ENCODE results near the gene ANKRD28.
"Not testable (repeated sequence)": the region's sequence is repeated elsewhere in the genome, so short reads cannot be mapped to it uniquely, and the experiment has no call there.

The ANKRD28 gene

GRCh38 chr3:15771444-15771843 is 26.3 kb downstream of the ANKRD28 start:
- no peak for DNase-seq (ENCODE audit: low spot score)

- DNase-seq (ENCODE audit: low spot score), result no peak
Observed at GRCh38 chr3:15769256-15769915, 28.4 kb downstream of the ANKRD28 start.

- peak; percentile 18 for DNase-seq (ENCODE audit: low spot score)
Observed at GRCh38 chr3:15768421-15769255, 29.1 kb downstream of the ANKRD28 start.

- no peak for DNase-seq (ENCODE audit: low spot score)
Observed at GRCh38 chr3:15766406-15766805, 31.4 kb downstream of the ANKRD28 start.

DNA sequence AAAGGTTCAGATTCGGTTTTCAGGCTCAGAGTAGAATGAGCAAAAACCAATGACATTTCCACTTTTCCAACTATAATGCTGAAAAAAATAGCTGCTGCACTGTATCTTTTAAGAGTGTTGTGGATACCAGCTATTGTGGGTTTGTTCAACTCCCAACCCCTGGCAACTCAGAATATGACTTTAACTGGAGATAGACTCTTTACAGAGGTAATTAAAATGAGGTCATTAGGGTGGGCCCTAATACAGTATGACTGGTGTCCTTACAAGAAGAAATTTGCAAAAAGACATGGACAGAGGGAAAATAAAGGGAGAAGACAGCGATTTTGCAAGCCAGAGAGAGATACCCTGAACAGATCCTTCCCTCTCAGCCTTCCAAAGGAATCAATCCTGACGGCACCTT is 39.5 kb downstream of the ANKRD28 start:
- DNase-seq (ENCODE audit: low spot score), result no peak

- DNase-seq (ENCODE audit: low spot score), result no peak
Observed at GRCh38 chr3:15757824-15758223, 40.0 kb downstream of the ANKRD28 start.

GRCh38 chr3:15756505-15756904 is 41.3 kb downstream of the ANKRD28 start:
- no peak for DNase-seq (ENCODE audit: low spot score)

DNA sequence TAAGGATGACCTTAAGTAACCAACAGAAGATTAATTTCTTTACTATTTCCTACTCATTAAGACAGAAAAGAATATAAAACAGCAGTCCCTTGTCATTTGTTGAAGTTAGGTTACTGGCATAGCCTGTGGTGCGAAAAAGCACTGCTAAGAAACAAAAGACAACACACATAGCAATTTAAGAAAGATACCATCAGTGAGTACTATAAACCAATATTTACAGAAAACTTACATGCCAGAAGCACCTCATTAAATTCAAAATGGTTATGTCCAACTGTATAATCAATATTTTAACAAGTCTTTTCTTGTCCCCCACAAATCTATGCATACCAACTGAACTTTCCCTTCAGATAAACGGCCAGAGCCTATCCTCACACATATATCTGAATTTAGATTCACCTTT is 42.0 kb downstream of the ANKRD28 start:
- DNase-seq (ENCODE audit: low spot score), result no peak

DNA sequence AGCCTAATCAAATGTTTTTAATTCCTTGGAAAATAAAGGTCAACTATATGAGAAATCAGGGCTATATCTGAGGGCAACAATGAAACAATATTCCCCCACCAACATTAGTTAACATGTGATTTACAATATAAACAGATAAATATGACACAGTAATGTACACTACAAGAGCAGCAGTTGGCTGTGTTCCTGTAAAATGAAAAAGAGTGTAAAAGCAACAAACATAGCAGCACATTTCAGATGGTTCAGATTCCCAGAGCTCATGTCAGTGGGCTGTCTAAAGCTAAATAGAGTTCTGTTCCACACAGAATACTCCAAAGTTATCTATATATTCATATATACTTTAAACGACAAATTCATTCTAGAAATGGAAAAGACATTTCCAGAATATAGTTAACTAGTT is 42.6 kb downstream of the ANKRD28 start:
- no peak for DNase-seq (ENCODE audit: low spot score)

DNA sequence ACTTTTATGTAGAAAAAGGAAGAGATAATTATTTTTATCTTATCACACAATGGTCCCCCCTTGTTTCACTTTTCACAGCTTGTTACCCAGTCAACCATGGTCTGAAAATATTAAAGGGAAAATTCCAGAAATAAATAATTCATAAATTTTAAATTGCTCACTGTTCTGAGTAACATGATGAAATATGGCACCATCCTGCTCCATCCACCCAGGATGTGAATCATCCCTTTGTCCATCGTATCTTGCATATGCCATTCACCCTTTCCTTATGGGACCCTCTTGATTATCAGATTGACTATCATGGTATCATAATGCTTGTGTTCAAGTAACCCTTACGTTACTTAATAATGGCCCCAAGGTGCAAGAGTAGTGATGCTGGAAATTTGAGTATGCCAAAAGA is 43.7 kb downstream of the ANKRD28 start:
- no peak for DNase-seq (ENCODE audit: low spot score)

DNA sequence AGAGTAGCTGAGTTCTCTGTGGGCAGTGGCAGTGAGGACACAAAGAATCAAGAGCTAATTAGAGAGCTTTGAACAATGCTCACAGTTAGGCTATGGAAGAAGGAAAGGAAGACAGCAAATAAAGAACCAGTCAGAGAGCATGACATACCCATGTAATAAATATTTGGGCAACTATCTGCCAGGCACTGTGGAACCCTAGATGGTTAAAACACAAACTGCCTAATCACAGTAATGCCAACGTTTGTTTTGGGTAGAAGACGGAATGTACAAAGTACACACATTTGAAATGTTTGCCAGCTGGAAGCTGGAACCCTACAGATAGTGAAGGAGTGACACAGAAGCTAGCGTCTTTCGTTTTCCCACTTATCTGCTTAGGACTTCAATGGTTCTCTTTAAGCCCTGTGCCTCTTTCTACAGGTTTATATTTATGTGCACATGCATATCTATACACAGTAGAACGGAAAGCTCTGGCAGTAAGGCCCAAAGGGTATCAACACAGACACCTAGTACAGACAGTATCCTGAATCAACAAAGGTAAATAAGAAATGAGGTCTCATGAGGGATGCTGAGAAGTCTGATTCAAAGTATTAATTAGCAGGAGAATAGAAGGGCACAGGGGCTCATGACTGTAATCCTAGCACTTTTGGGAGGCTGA is 44.6 kb downstream of the ANKRD28 start:
- no peak for DNase-seq (ENCODE audit: low spot score)

- DNase-seq (ENCODE audit: low spot score), result no peak
Observed at GRCh38 chr3:15750879-15751278, 46.9 kb downstream of the ANKRD28 start.

DNA sequence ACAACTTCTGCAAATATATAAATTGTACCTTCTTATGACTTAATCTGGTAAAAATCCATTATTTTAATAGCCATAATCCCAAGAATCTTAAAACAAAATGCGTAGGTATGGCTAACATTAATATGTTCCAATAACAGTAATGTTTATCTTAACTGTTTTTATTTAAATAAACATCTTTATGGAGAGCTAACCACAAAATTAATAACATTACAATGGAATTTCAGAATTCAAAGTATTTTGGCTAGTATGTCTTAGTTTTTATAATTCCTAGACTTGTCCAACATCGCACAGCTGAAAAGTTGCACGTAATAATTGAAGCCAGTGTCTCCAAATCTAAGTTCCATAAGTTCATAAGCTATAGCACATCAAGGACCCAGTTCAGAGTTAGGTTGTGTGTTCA is 47.6 kb downstream of the ANKRD28 start:
- no peak for DNase-seq (ENCODE audit: low spot score)

DNA sequence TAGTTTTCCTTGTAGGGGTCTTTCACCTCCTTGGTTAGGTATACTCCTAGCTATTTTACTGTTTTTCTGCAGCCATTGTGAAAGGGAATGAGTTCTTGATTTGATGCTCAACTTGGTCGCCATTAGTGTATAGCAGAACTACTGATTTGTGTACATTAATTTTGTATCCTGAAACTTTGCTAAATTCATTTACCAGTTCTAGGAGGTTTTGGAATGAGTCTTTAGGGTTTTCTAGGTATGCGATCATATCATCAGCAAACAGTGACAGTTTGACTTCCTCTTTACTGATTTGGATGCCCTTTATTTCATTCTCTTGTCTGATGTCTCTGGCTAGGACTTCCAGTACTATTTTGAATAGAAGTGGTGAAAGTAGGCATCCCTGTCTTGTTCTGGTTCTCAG is 51.9 kb downstream of the ANKRD28 start:
- DNase-seq (ENCODE audit: low spot score), result not testable (repeated sequence)

- no peak for DNase-seq (ENCODE audit: low spot score)
Observed at GRCh38 chr3:15744176-15744575, 53.6 kb downstream of the ANKRD28 start.

DNA sequence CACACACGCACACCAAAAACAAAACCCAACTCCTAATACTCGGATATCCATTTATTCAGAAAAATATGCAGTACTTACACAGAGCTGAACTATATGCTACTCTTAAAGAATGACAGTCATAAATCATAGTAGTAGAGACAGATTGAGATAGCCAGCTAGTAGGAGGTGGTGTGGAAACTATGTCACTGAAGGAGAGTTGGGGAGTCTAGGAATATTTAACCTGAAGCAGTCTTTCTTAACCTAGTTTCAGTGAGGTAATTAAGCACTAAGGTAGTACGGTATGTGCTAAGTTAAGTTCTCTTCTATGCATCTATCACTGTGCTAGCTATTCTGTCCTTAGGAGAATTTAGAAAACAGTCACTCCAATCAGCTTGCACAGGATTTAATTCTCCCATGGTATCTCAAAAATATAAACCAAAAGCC is 54.2 kb downstream of the ANKRD28 start:
- no peak for DNase-seq (ENCODE audit: low spot score)

GRCh38 chr3:15742236-15742635 is 55.5 kb downstream of the ANKRD28 start:
- not testable (repeated sequence) for DNase-seq (ENCODE audit: low spot score)

- DNase-seq (ENCODE audit: low spot score), result not testable (repeated sequence)
Observed at GRCh38 chr3:15738616-15739005, 59.2 kb downstream of the ANKRD28 start.

- peak; percentile 5 for DNase-seq (ENCODE audit: low spot score)
Observed at GRCh38 chr3:15731024-15731423, 66.8 kb downstream of the ANKRD28 start.

DNA sequence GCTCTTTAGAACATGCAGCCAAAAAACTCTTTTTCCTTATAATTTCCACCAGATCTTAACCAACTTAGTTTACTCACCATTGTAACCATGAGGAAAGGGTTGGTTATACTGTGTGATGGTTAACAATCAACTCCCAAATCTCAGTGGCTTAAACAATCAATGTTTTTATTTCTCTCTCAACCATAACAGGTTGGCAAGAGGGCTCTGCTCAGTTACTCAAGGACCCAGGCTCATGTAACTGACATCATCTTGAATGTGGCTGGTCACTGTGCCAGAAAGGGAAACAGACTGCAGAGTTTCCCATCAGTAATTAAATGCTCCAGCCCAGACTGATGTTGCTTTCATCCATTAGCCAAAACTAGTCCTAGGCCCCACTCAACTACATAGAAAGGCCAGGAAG is 69.0 kb downstream of the ANKRD28 start:
- DNase-seq (ENCODE audit: low spot score), result no peak

DNA sequence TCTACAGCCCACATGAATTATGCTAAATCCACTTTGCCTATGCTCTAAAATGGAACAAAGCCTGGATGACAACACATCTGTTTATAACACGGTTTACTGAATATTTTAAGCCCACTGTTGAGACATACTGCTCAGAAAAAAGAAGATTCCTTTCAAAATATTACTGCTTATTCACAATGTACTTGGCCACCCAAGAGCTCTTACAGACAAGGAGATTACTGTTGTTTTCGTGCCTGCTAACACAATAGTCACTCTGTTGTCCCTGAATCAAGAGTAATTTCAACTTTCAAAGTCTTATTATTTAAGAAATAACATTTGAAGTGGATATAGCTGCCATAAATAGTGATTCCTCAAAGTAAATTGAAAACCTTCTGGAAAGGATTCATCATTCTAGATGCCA is 70.9 kb downstream of the ANKRD28 start:
- DNase-seq (ENCODE audit: low spot score), result no peak

GRCh38 chr3:15726043-15726442 is 71.7 kb downstream of the ANKRD28 start:
- DNase-seq (ENCODE audit: low spot score), result no peak

DNA sequence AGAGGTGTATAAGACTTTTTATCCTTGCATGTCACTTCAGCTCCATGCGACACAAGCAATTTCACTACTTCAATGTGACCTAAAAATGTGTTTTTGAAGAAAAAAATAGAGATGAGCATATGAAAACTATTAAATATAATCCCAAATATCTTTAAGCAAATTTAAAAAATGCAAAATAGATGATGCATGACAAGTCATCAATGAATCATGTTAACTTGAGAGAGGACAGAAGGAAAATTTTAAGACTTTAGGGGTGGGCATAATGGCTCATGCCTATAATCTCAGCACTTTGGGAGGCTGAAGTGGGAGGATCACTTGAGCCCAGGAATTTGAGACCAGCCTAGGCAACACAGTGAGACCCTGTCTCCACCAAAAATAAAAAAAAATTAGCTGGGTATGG is 73.3 kb downstream of the ANKRD28 start:
- no peak for DNase-seq (ENCODE audit: low spot score)
